Dedifferentiated amniotic fluid mesenchymal stem cell (primary cell): ENCODE data around the gene CNTN4.

Source experiments
- DNase-seq: peaks from one replicate; pipeline ENCODE4 v3.0.0-alpha.2; 2016; ENCODE audit errors: extremely low spot score

CNTN4 gene

DNA sequence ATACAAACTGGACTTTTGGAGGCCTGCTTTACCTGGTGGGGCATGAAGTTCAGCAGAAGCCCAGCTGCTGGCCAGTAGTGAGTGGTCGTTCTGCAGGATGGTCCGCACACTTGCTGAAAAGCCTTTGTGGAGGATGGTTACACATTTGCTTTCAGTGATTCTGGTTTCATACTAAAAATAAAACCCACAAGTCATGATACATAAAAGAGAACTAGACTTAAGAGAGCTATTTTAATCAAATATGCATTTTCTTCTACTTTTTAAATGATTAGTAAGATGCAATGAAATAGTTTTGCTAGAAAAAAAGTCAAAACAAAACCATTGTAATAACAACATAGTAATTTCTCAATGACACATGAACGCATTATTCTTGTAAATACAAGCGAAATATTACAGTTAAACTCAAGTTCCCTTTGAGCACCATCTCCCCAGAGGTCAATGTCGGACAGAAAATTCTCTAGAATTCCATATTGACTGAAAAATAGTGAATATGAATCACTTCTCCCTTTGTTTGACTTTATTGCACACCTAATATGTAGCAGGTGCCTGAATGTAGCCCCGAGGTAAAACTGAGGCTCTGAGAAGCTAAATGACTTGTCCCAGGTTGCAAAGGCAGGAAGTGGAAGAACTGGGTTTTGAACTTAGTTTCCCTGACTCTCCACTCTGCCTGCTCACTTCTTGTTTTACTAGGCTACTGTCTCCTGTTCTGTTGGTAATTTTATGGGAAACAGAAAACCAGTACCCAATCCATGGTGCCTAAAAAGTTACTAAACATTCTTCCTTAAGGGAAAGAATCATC lies 1003.2 kb downstream of the CNTN4 start:
- DNase-seq = no peak

DNA sequence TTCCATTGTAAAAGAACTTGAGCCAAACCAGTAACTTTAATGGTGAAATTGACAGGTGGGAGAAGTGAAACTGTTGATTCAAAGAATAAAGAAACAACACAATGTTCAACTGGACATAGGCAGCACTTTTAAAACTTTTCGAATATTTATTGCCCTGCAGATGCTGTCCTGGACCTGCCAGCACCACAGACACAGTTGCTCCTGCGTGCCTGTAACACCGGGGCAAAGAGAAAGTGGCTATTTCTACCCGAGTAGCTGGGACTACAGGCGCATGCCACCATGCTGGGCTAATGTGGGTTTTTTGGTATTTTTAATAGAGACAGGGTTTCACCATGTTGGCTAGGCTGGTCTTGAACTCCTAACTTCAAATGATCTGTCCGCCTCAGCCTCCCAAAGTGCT lies 1004.1 kb downstream of the CNTN4 start:
- no peak for DNase-seq

DNA sequence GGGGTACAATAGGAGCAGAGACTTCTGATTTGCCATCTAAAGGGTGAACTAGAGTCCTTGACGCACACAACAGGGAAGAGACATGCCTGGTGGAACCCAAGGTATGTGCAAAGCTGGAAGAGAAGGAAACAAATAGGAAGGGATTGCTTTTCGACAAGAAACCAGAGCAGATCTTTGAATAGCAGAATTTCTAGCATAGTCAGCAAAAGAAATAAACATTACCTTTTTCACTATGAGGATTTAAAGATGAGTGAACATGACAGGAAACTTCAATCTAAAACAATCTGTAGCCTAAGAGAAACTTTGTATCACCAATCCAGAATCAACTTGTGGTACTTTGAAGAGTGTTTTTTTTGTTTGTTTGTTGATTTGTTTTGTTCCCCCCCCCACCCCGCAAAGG lies 1006.6 kb downstream of the CNTN4 start:
- DNase-seq = no peak

DNA sequence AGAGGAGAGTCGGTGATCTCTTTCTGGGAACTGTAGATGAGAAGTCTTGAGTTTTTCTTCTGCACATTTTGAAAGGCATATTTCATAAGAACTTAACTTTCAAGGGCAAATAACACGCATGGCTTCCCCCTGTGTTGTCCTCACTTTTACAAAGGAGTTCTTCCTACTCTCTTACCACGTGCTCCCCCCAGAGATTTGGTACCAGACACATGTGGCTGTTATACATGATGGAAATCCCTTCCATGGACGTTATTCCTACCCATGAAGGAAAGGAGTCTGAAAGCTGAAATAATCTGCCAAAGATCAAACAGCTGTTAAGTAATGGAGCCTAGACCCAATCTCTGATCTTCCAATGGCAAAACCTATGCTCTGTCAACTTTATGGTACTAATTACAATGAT lies 1007.1 kb downstream of the CNTN4 start:
- no peak for DNase-seq

DNA sequence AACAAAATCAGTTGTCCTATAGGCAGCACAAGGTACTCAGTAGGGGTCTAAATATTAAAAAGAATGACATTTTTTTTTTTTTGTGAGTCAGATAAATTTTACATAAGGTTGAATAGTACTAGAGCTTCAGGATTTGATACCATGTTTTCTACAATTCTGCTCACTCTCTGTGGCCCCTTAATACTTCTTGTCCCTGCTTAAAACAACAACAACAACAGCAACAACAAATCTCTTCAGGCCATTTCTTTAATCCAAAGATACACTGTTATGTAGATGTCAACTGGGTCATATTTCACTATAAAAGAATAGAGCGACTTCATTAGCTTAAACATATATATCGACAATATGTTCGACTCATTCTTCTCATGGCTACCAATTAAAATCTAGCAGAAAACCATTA lies 1008.5 kb downstream of the CNTN4 start:
- DNase-seq = no peak
